Glutamatergic neuron (in vitro differentiated cells): ENCODE results near the gene S100A2. TPM values are rescaled to one million over a fixed set of nuclear protein-coding genes. Genes with fewer than 3 reads are reported as not detected.

Experiments used
- DNase-seq: peaks from one replicate; pipeline ENCODE4 v3.0.0; 2022
- H3K27ac Mint-ChIP-seq: one replicate; pipeline ENCODE4 v1.8.0; 2020; ENCODE audit warnings: mild to moderate bottlenecking, mixed read lengths, inconsistent platforms; ENCODE audit not compliant: unreplicated experiment
- H3K27me3 Mint-ChIP-seq: one replicate; pipeline ENCODE4 v1.8.0; 2020; ENCODE audit warnings: mild to moderate bottlenecking, moderate library complexity, mixed read lengths, inconsistent platforms; ENCODE audit not compliant: unreplicated experiment
- H3K36me3 Mint-ChIP-seq: one replicate; pipeline ENCODE4 v1.8.0; 2020; ENCODE audit warnings: mild to moderate bottlenecking, mixed read lengths, inconsistent platforms; ENCODE audit not compliant: unreplicated experiment
- H3K4me1 Mint-ChIP-seq: one replicate; pipeline ENCODE4 v1.8.0; 2020; ENCODE audit warnings: mild to moderate bottlenecking, low read depth, mixed read lengths, inconsistent platforms; ENCODE audit not compliant: unreplicated experiment
- H3K4me3 Mint-ChIP-seq: one replicate; pipeline ENCODE4 v1.8.0; 2020; ENCODE audit warnings: mild to moderate bottlenecking, mixed read lengths, inconsistent platforms; ENCODE audit not compliant: unreplicated experiment
- H3K9me3 Mint-ChIP-seq: one replicate; pipeline ENCODE4 v1.8.0; 2020; ENCODE audit warnings: mild to moderate bottlenecking, moderate library complexity, mixed read lengths, inconsistent platforms; ENCODE audit not compliant: unreplicated experiment
- total RNA-seq: library from RNA; stranded (reverse); fragmentation: NEBNext Ultra II Directional; extraction: Animal tissue kit (Norgen Biotek cat#: 25700); gene quantifications from one replicate; pipeline ENCODE4 v1.2.1, GENCODE V29; 2021; ENCODE audit not compliant: unreplicated experiment
- TF ChIP-seq, protein P1 (sequence below): fragments of 200-600 bp; sonication (generic); IDR thresholded peaks from one replicate; pipeline ENCODE4 v1.5.0; 2021; ENCODE audit not compliant: partially characterized antibody, unreplicated experiment

S100A2 gene
- total RNA-seq, 1 donor from 2014 or later: 1.1 TPM

DNA sequence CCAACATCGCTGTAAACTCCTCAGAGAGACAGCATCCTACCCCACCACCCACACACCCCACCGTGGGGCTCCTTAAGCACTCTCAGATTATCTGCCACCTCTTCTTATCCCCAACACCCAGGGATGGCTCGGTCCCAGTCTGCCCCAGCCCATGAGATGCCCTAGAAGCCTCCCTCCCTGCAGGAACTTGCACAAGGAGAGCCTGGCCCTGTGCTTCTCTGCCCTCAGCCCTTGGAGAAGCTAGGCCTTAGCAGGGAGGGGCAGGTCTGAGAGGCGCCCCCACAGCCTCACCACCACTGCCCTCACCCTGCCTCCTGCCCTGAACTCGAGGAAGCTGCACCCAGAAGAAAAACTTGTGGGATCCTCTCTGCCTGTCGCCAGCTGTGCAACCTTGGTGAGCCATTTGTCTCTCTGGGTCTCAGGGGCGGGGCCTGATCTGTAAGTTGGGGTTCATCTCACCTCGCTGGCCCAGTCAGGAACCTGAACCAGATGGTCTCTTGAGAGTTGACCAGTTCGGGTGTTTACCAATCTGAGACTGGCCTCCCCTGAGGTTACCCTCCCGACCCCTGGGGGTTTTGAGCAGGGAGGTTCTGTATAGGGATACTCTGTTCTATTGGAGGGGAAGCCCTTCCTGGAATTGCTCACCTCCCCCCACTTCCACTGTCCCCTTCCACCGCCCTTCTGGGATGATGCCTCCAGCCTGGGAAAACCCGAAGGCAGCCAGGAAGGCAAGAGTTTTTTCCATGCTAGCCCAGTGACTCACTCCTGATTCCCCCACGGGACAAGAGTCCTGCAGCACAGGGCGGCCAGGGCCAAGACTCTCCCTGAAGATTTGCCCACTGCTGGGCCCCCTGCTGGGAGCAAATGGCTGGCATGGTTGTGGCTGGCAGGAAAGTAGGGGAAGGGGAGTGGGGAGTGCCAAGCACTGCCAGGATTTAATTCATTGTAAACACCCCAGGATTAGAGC, 16.6 kb downstream of the S100A2 start, which contains the start of gene S100A3:
S100A3 (minus strand) TSS at position 537 of the 967 bp plus-strand sequence. CDS start 773 bp downstream, outside the sequence.
- H3K4me3 Mint-ChIP-seq: no peak within 1 kb of the TSS
- peaks cover 6% of the 10 kb centered on the region for H3K9me3 Mint-ChIP-seq
- H3K27me3 Mint-ChIP-seq: peaks cover 10% of the 10 kb centered on the region
- TF ChIP-seq, protein P1, sequence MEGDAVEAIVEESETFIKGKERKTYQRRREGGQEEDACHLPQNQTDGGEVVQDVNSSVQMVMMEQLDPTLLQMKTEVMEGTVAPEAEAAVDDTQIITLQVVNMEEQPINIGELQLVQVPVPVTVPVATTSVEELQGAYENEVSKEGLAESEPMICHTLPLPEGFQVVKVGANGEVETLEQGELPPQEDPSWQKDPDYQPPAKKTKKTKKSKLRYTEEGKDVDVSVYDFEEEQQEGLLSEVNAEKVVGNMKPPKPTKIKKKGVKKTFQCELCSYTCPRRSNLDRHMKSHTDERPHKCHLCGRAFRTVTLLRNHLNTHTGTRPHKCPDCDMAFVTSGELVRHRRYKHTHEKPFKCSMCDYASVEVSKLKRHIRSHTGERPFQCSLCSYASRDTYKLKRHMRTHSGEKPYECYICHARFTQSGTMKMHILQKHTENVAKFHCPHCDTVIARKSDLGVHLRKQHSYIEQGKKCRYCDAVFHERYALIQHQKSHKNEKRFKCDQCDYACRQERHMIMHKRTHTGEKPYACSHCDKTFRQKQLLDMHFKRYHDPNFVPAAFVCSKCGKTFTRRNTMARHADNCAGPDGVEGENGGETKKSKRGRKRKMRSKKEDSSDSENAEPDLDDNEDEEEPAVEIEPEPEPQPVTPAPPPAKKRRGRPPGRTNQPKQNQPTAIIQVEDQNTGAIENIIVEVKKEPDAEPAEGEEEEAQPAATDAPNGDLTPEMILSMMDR: no peak
- peaks cover 17% of the 10 kb centered on the region for H3K4me1 Mint-ChIP-seq
- no peaks in the 10 kb centered on the region for H3K36me3 Mint-ChIP-seq
- H3K27ac Mint-ChIP-seq: no peak within 1 kb of the TSS
- DNase-seq: no peak

DNA sequence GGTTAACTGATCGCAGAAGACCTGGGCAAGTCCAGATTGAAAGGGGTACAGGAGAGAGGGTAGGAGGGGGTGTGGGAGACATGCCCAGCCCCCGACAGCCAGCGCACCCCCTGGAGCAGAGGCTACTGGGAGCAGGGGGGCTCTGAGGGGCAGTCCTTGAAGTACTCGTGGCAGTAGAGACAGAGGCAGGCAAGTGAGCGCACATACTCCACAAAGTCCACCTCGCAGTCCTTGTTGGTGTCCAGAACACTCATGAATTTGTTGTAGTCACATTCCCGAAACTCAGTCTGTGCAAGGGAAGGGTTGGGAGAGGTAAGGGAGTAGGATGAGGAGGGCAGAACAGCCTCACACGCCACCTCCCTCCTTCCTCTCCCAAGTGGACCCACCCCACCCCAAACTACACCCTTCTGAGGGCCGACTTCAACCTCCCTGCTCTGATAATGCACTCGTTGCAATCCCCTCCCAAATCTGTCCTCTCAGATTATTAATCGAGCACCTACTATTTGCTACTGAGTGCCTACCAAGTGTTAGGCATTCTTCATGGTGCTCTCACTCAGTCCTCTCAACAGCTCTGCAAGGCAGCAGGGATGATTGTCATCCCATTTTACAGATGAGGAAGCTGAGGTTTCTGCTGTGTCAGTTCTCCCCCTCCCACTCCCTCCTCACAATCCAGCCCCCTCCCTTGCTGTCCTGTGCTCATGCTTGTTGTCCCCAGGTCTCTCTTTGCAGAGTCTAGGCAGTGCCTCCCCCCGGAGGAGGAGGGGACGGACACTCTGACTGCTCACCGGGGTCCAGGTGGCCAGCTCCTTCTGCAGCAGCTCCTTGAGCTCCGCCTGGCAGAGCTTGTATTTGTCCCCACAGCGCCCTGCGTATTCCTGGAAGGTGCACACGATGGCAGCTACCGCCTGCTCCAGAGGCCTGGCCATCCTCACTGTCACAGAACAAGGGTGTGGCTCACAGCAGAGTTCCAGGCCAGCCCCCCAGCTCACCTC, 17.8 kb downstream of the S100A2 start:
- Mint-ChIP-seq H3K36me3 (no peaks in the 10 kb centered on the region), H3K4me1 (peaks cover 17% of the 10 kb centered on the region), H3K4me3 (no peak overlapping the region), H3K27me3 (peaks cover 7% of the 10 kb centered on the region), H3K27ac (no peak overlapping the region), H3K9me3 (peaks cover 6% of the 10 kb centered on the region)
- TF ChIP-seq, protein P1: no peak
- DNase-seq: no peak

DNA sequence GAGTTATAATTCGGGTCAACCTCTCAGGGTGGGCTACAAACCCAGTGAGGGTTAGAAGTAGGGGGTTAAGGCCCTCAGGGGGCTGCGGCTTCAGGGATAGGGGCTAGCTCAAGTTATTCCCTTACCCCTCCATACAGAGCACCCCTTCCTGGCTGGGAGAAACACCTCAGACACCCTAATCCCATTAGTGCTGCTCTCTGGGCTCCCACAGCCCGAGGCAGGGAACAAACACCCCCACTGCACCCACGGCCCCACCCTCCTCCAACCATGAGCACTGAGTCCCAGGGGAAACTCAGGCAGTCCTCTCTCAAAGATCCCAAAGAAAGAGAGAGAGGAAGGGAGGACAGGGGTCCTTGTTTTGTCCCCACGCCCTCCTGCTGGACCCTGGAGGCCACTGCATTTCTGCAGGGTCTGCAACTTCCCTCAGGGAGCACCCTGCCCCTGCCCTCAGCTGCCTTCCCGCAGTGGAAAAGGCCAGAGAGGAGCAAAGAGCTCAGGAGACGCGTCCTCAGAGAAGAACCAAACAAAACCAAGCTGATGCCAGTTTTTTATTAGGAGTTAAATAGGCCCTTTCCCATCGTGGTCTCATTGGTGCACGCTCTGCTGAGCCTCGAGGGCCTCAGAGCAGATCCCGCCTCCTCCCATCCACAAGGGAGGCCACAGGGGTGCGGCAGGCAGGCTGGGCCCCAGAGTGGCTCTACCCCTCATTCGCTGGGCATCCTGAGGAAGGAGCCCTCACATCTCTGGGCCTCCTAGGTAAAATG, 18.7 kb downstream of the S100A2 start:
- Mint-ChIP-seq H3K27me3 (peaks cover 9% of the 10 kb centered on the region), H3K4me1 (peaks cover 17% of the 10 kb centered on the region), H3K36me3 (no peaks in the 10 kb centered on the region), H3K27ac (no peak overlapping the region), H3K9me3 (peaks cover 7% of the 10 kb centered on the region), H3K4me3 (no peak overlapping the region)
- TF ChIP-seq, protein P1: no peak
- no peak for DNase-seq

DNA sequence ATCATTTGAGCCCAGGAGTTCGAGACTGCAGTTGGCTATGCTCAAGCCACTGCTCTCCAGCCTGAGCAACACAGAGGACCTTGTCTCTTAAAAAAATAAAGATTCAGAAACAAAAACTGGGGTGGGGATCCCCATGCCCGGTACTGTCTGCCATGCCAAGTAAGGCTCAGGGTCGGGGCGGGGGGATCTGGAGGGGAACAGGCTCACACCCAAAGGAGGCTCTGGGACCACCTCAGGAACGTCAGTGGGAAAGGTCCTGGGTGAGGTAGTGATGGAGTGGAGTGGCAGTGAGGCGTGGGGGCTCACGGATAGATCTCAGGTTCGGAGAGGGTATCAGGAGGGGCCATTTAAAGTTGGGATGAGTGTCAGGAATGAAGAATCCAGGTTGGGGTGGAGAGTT, 19.3 kb downstream of the S100A2 start:
- Mint-ChIP-seq H3K4me3 (no peak overlapping the region), H3K27ac (no peak overlapping the region), H3K4me1 (peaks cover 17% of the 10 kb centered on the region), H3K36me3 (no peaks in the 10 kb centered on the region), H3K27me3 (peaks cover 9% of the 10 kb centered on the region), H3K9me3 (peaks cover 7% of the 10 kb centered on the region)
- TF ChIP-seq, protein P1: no peak
- DNase-seq: no peak
